Transverse colon (tissue), 4 donors: ENCODE data around the gene MAFB. TPM values are rescaled to one million over a fixed set of nuclear protein-coding genes. Genes with fewer than 3 reads are reported as not detected.

Experiments used
- DNase-seq: peaks from one replicate; pipeline ENCODE4 v3.0.0-alpha.2; 2019
- H3K27ac ChIP-seq, 4 donors: fragments of 200-600 bp; sonication (generic); 2 replicates each; pipeline ENCODE4 v1.5.1; 2016 to 2018; ENCODE audit warnings: inconsistent platforms in 4 of 4
- H3K27me3 ChIP-seq: fragments of 200-600 bp; sonication (generic); 2 replicates; pipeline ENCODE4 v1.5.1; 2017; ENCODE audit warnings: inconsistent platforms
- H3K36me3 ChIP-seq, 4 donors: fragments of 200-600 bp; sonication (generic); 2 replicates each; pipeline ENCODE4 v1.5.1; 2017 to 2019; ENCODE audit warnings: inconsistent platforms in 4 of 4
- H3K4me1 ChIP-seq, 4 donors: fragments of 200-600 bp; sonication (generic); 2 replicates each; pipeline ENCODE4 v1.5.1; 2017 to 2020; ENCODE audit warnings: inconsistent platforms in 4 of 4
- H3K4me3 ChIP-seq, 4 donors: fragments of 200-600 bp; sonication (generic); 1 replicate in 1 of 4; 2 replicates in 3 of 4; pipeline versions ENCODE4 v1.5.1 to v1.6.1; 2017 to 2019; ENCODE audit warnings: inconsistent platforms in 4 of 4
- H3K9me3 ChIP-seq, 2 donors: fragments of 200-600 bp; sonication (generic); 2 replicates each; pipeline ENCODE4 v1.5.1; 2017 to 2019; ENCODE audit warnings: inconsistent platforms in 2 of 2
- EP300 ChIP-seq: sonication (generic); formaldehyde crosslinking; IDR thresholded peaks from one replicate; pipeline ENCODE4 v1.6.1; 2017; ENCODE audit warnings: antibody characterized with exemption, low read depth
- POLR2A ChIP-seq: fragments of 450-650 bp; IDR thresholded peaks from one replicate; pipeline ENCODE4 v1.6.1; 2016; ENCODE audit warnings: antibody characterized with exemption, mild to moderate bottlenecking, moderate library complexity
- POLR2AphosphoS5 ChIP-seq, 3 donors: sonication (generic); formaldehyde crosslinking; IDR thresholded peaks; one replicate each; pipeline ENCODE4 v1.6.1; 2016; ENCODE audit warnings: antibody characterized with exemption in 3 of 3
- WGBS, 2 donors: methylation state at CpG; one replicate each; pipeline ENCODE4 v1.1.5; 2018; ENCODE audit warnings: low coverage in 1 of 2; 5-methylcytosine and 5-hydroxymethylcytosine counted together
- in situ Hi-C, 4 donors: fragments of 200-750 bp; cut with MboI; loops; one replicate each; pipeline versions ENCODE4 v1.15.0 to v1.15.1; 2017; ENCODE audit warnings: low sequenced_read_pairs in 3 of 4, low pct_ligation_motif_present in 1 of 4, low pct_unique_long_range_greater_than_20kb in 1 of 4
- intact Hi-C: fragments of 100-400 bp; cut with DNase I; formaldehyde crosslinking; loops from one replicate; pipeline ENCODE4 v1.15.1; 2023; ENCODE audit warnings: low total_unique reads
- total RNA-seq, 4 donors: library from RNA; depleted of rRNA; stranded (reverse); fragments of >200 nt; gene quantifications; one replicate each; pipeline ENCODE4 v1.1.0, GENCODE V29; 2016
- TF ChIP-seq, protein P1 (sequence below), 5 experiments: fragments of 200-600 bp in 3 of 5; fragments of 450-650 bp in 2 of 5; sonication (generic) in 3 of 5; IDR thresholded peaks; 1 replicate in 2 of 5; 2 replicates in 3 of 5; pipeline ENCODE4 v1.5.1; 2016 to 2017; ENCODE audit warnings: antibody characterized with exemption in 5 of 5, inconsistent platforms in 3 of 5, mild to moderate bottlenecking in 2 of 5, moderate library complexity in 1 of 5

MAFB gene
- total RNA-seq, 4 donors from 2014 or later, result 12.2 to 74.4 (median 22.7) TPM

- 24 to 25% methylated on average over 4 to 37 of the region's 45 CpGs for WGBS, 2 donors
- in situ Hi-C loops (loop anchor here (10.0 to 25.0 kb wide), 3 partner anchors 426 to 806 kb away; no protein-coding TSS in a partner anchor), intact Hi-C loops (loop anchor here (5.0 kb wide), 1 partner anchor 534 kb away; no protein-coding TSS in a partner anchor)
- H3K27me3 ChIP-seq, result peaks cover 87% of the 10 kb centered on the region
- H3K4me1 ChIP-seq, result peaks cover 5 to 36% (median 24%) of the 10 kb centered on the region in 4 donors
- TF ChIP-seq POLR2AphosphoS5 (IDR thresholded peaks at IDR 0.05) (no peak), EP300 (no peak), POLR2A (no peak)
- TF ChIP-seq, protein P1, sequence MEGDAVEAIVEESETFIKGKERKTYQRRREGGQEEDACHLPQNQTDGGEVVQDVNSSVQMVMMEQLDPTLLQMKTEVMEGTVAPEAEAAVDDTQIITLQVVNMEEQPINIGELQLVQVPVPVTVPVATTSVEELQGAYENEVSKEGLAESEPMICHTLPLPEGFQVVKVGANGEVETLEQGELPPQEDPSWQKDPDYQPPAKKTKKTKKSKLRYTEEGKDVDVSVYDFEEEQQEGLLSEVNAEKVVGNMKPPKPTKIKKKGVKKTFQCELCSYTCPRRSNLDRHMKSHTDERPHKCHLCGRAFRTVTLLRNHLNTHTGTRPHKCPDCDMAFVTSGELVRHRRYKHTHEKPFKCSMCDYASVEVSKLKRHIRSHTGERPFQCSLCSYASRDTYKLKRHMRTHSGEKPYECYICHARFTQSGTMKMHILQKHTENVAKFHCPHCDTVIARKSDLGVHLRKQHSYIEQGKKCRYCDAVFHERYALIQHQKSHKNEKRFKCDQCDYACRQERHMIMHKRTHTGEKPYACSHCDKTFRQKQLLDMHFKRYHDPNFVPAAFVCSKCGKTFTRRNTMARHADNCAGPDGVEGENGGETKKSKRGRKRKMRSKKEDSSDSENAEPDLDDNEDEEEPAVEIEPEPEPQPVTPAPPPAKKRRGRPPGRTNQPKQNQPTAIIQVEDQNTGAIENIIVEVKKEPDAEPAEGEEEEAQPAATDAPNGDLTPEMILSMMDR (IDR thresholded peaks at IDR 0.05), result no peak
- no peak for DNase-seq
- H3K4me3 ChIP-seq, result peak overlapping the region in 1 of 4 donors; percentile 66
- no peaks in the 10 kb centered on the region for H3K36me3 ChIP-seq
- no peaks in the 10 kb centered on the region for H3K9me3 ChIP-seq
- H3K27ac ChIP-seq, result peak overlapping the region in 3 of 4 donors; percentile 89 to 91 (median 89)
These were observed 2.0 kb upstream of the MAFB start for GRCh38 chr20:40690836-40691565.

DNA sequence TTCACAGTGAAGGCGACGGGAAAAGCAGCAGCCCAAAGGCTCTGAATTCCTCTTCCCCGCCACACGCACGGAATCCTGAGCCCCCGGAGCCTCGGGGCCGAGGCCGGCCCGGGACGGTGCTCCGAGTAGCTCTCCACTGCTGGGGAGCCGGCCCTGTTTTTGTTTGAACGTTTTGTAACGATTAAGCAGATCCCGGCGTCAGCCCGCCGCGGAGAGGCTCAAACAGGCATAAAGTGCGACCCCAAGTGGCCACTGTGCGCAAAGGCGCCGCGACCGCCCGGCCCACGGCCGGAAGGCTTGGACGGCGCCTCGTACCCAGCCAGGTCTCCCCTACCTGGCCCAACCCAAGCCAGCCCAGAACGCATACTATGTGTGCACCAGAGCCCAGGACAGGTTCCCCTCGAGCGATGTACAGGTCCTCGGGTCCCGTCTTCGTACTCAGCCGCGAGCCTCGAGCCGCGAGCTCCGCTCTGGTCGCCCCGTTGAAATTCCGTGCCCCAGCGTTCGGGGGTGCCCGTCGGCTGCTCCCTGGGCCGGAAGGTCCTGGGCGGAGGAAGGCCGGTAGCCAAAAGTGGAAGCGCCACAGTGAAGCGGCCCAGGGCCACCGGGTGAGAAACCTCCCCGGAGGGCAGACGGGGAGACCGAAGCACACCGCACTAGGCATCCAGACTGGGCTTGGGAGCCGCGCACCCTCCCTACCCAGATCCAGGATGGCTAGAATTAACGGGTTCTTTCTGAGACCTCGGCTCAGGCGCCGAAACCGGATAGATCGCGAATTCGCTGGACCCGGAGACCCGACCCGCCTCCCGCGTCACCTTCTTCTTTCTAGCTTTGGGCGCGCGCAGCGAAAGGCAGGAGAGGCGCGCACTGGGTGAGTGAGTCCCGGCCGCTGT lies 1.2 kb upstream of the MAFB start:
- peak; percentile 83 for DNase-seq
- H3K36me3 ChIP-seq, result no peaks in the 10 kb centered on the region
- peak overlapping the region; percentile 89 to 92 (median 90) for H3K27ac ChIP-seq
- H3K9me3 ChIP-seq, result no peaks in the 10 kb centered on the region
- peak overlapping the region; percentile 36 to 66 (median 42) for H3K4me3 ChIP-seq
- in situ Hi-C loops (loop anchor here (10.0 to 25.0 kb wide), 3 partner anchors 425 to 805 kb away; no protein-coding TSS in a partner anchor), intact Hi-C loops (loop anchor here (5.0 kb wide), 1 partner anchor 533 kb away; no protein-coding TSS in a partner anchor)
- WGBS, 2 donors, result 8% methylated on average over 78 of the region's 84 CpGs; no CpG with 5 or more reads in 1 of the 2 donors
- H3K4me1 ChIP-seq, result peaks cover 5 to 36% (median 24%) of the 10 kb centered on the region in 4 donors
- peaks cover 88% of the 10 kb centered on the region for H3K27me3 ChIP-seq
- TF ChIP-seq, protein P1 (IDR thresholded peaks at IDR 0.05), result peak; percentile 83 to 93 (median 86)
- no peak for TF ChIP-seq EP300
- peak in 1 of 3 donors; percentile 18 for TF ChIP-seq POLR2AphosphoS5 (IDR thresholded peaks at IDR 0.05)
- TF ChIP-seq POLR2A, result no peak

DNA sequence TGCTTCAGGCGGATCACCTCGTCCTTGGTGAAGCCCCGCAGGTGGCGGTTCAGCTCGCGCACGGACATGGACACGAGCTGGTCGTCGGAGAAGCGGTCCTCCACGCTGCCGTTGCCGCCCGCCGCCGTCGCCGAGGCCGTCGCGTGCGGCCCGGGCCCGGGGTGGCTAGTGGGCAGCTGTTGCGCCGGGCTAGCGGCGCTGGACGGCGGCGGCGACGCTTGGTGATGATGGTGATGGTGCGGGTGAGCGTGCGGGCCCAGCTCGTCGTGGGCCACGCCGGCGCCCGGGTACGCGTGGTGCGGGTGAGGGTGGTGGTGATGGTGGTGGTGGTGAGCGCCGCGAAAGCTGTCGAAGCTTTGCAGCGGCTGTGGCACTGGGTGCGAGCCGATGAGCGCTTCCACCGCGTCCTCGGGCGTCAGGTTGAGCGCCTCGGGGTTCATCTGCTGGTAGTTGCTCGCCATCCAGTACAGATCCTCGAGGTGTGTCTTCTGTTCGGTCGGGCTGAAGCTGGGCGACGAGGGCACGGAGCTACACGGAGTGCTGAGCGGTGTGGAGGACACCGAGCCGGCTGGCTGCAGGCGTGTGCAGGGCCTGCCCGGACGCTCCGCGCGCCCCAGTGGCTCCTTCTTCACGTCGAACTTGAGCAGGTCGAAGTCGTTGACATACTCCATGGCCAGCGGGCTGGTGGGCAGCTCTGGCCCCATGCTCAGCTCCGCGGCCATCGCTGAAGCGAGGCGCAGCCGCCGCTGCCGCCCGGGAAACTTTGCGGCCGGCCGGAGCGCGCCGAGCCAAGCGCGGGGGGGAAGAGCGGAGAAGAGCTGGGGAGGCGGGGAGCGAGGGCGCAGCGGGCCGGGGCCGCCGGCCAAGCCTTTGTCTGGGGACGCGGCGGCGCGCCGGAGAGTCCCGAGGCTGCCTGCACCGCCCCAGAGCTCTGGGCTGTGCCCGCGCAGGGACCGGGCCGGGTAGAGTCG lies 622 bp downstream of the MAFB start:
- in situ Hi-C loops, result loop anchor here in 3 of 4 donors (25.0 kb wide), 1 partner anchor 801 kb away; no protein-coding TSS in a partner anchor
- WGBS, 2 donors, result 9% methylated on average over 51 of the region's 120 CpGs; no CpG with 5 or more reads in 1 of the 2 donors
- intact Hi-C loops, result no loop called here
- no peak for TF ChIP-seq POLR2AphosphoS5 (IDR thresholded peaks at IDR 0.05)
- TF ChIP-seq, protein P1 (IDR thresholded peaks at IDR 0.05), result no peak
- no peak for TF ChIP-seq EP300
- no peak for TF ChIP-seq POLR2A
- H3K36me3 ChIP-seq, result no peaks in the 10 kb centered on the region
- peaks cover 88% of the 10 kb centered on the region for H3K27me3 ChIP-seq
- H3K27ac ChIP-seq, result peak overlapping the region; percentile 89 to 92 (median 90)
- no peak for DNase-seq
- H3K4me1 ChIP-seq, result peaks cover 5 to 38% (median 25%) of the 10 kb centered on the region in 4 donors
- H3K4me3 ChIP-seq, result peak overlapping the region; percentile 38 to 66 (median 48)
- no peaks in the 10 kb centered on the region for H3K9me3 ChIP-seq
